ENCODE data around the gene C16orf78. TPM values are rescaled to one million over a fixed set of nuclear protein-coding genes. Genes with fewer than 3 reads are reported as not detected.

The C16orf78 gene
- polyA plus RNA-seq, 1 donor from 2014 or later: not detected

GRCh38 chr16:49344401-49344800 lies 29.2 kb upstream of the C16orf78 start:
- H3F3A ChIP-seq (ENCODE audit: insufficient read depth, low read length, poor library complexity, severe bottlenecking): no peaks in the 10 kb centered on the region
- no peaks in the 10 kb centered on the region for H3K79me2 ChIP-seq (replicated peaks; ENCODE audit: insufficient read depth, low read length)
- H3K27ac ChIP-seq (ENCODE audit: low read length): no peak overlapping the region
- H4K20me1 ChIP-seq (ENCODE audit: insufficient read depth): no peaks in the 10 kb centered on the region
- no peaks in the 10 kb centered on the region for H3K36me3 ChIP-seq (ENCODE audit: insufficient read depth, low read length)
- H3K4me2 ChIP-seq (ENCODE audit: low read length): no peak overlapping the region
- peaks cover 24% of the 10 kb centered on the region for H3K27me3 ChIP-seq (ENCODE audit: insufficient read depth, low read depth, low read length)
- H3K4me3 ChIP-seq (ENCODE audit: low read length): no peak overlapping the region
- no peak overlapping the region for H2AFZ ChIP-seq (ENCODE audit: low read depth, low read length)
- H3K9me2 ChIP-seq (ENCODE audit: insufficient read depth, low read length): no peaks in the 10 kb centered on the region
- H3K9ac ChIP-seq (ENCODE audit: low read length): no peak overlapping the region
- no peak for TF ChIP-seq CTCF (IDR thresholded peaks at IDR 0.05; ENCODE audit: poor library complexity, severe bottlenecking)
- TF ChIP-seq EP300 (conservative IDR thresholded peaks at IDR 0.05; ENCODE audit: poor library complexity, severe bottlenecking): no peak
- TF ChIP-seq RAD21 (conservative IDR thresholded peaks at IDR 0.05): no peak
- TF ChIP-seq EZH2 (IDR thresholded peaks at IDR 0.05; ENCODE audit: borderline replicate concordance, insufficient read depth, low read length, poor library complexity, severe bottlenecking): no peak
- no peak for TF ChIP-seq REST (IDR thresholded peaks at IDR 0.05; ENCODE audit: borderline replicate concordance)
- no peak for TF ChIP-seq POLR2AphosphoS5 (IDR thresholded peaks at IDR 0.05)
- no peak for TF ChIP-seq MXI1 (conservative IDR thresholded peaks at IDR 0.05; ENCODE audit: poor library complexity, severe bottlenecking)
- no peak for TF ChIP-seq SMC3 (conservative IDR thresholded peaks at IDR 0.05; ENCODE audit: poor library complexity)
- no peak for TF ChIP-seq TAF1 (IDR thresholded peaks at IDR 0.05; ENCODE audit: low read depth)
- no peaks in the 10 kb centered on the region for H3K9me3 ChIP-seq (ENCODE audit: low read length)

GRCh38 chr16:49345829-49346228 lies 27.8 kb upstream of the C16orf78 start:
- no peak overlapping the region for H3K9ac ChIP-seq (ENCODE audit: low read length)
- no peak overlapping the region for H3K27ac ChIP-seq (ENCODE audit: low read length)
- H3K79me2 ChIP-seq (replicated peaks; ENCODE audit: insufficient read depth, low read length): no peaks in the 10 kb centered on the region
- H3K4me3 ChIP-seq (ENCODE audit: low read length): no peak overlapping the region
- H4K20me1 ChIP-seq (ENCODE audit: insufficient read depth): no peaks in the 10 kb centered on the region
- H3K9me3 ChIP-seq (ENCODE audit: low read length): no peaks in the 10 kb centered on the region
- no peak overlapping the region for H2AFZ ChIP-seq (ENCODE audit: low read depth, low read length)
- no peak overlapping the region for H3K4me2 ChIP-seq (ENCODE audit: low read length)
- no peaks in the 10 kb centered on the region for H3F3A ChIP-seq (ENCODE audit: insufficient read depth, low read length, poor library complexity, severe bottlenecking)
- no peak for TF ChIP-seq POLR2AphosphoS5 (IDR thresholded peaks at IDR 0.05)
- TF ChIP-seq SMC3 (conservative IDR thresholded peaks at IDR 0.05; ENCODE audit: poor library complexity): no peak
- no peak for TF ChIP-seq MXI1 (conservative IDR thresholded peaks at IDR 0.05; ENCODE audit: poor library complexity, severe bottlenecking)
- no peaks in the 10 kb centered on the region for H3K36me3 ChIP-seq (ENCODE audit: insufficient read depth, low read length)
- H3K27me3 ChIP-seq (ENCODE audit: insufficient read depth, low read depth, low read length): peaks cover 27% of the 10 kb centered on the region
- no peaks in the 10 kb centered on the region for H3K9me2 ChIP-seq (ENCODE audit: insufficient read depth, low read length)

- H2AFZ ChIP-seq (ENCODE audit: low read depth, low read length): no peak overlapping the region
- no peaks in the 10 kb centered on the region for H3F3A ChIP-seq (ENCODE audit: insufficient read depth, low read length, poor library complexity, severe bottlenecking)
- no peaks in the 10 kb centered on the region for H4K20me1 ChIP-seq (ENCODE audit: insufficient read depth)
- H3K9me3 ChIP-seq (ENCODE audit: low read length): no peaks in the 10 kb centered on the region
- H3K4me3 ChIP-seq (ENCODE audit: low read length): no peak overlapping the region
- no peak overlapping the region for H3K4me2 ChIP-seq (ENCODE audit: low read length)
- no peaks in the 10 kb centered on the region for H3K36me3 ChIP-seq (ENCODE audit: insufficient read depth, low read length)
- TF ChIP-seq CTCF (IDR thresholded peaks at IDR 0.05; ENCODE audit: poor library complexity, severe bottlenecking) (no peak), EP300 (conservative IDR thresholded peaks at IDR 0.05; ENCODE audit: poor library complexity, severe bottlenecking) (no peak), TAF1 (IDR thresholded peaks at IDR 0.05; ENCODE audit: low read depth) (no peak), POLR2AphosphoS5 (IDR thresholded peaks at IDR 0.05) (no peak), RAD21 (conservative IDR thresholded peaks at IDR 0.05) (no peak), SMC3 (conservative IDR thresholded peaks at IDR 0.05; ENCODE audit: poor library complexity) (no peak), MXI1 (conservative IDR thresholded peaks at IDR 0.05; ENCODE audit: poor library complexity, severe bottlenecking) (no peak), EZH2 (IDR thresholded peaks at IDR 0.05; ENCODE audit: borderline replicate concordance, insufficient read depth, low read length, poor library complexity, severe bottlenecking) (no peak), REST (IDR thresholded peaks at IDR 0.05; ENCODE audit: borderline replicate concordance) (no peak)
- no peaks in the 10 kb centered on the region for H3K79me2 ChIP-seq (replicated peaks; ENCODE audit: insufficient read depth, low read length)
- no peak overlapping the region for H3K27ac ChIP-seq (ENCODE audit: low read length)
- H3K9me2 ChIP-seq (ENCODE audit: insufficient read depth, low read length): no peaks in the 10 kb centered on the region
- no peak overlapping the region for H3K9ac ChIP-seq (ENCODE audit: low read length)
- peaks cover 33% of the 10 kb centered on the region for H3K27me3 ChIP-seq (ENCODE audit: insufficient read depth, low read depth, low read length)
Measured at GRCh38 chr16:49346459-49346858, 27.1 kb upstream of the C16orf78 start.

Measured in neural cell (in vitro differentiated cells).